ENCODE measurements around the gene CROT. TPM values are rescaled to one million over a fixed set of nuclear protein-coding genes. Genes with fewer than 3 reads are reported as not detected.

The CROT gene
- total RNA-seq, 1 donor from 2014 or later, result 11.1 TPM

- H3K36me3 Mint-ChIP-seq (ENCODE audit: low read depth, unreplicated experiment), result peaks cover 12% of the 10 kb centered on the region
- no peak overlapping the region for H3K27ac Mint-ChIP-seq (ENCODE audit: unreplicated experiment)
- TF ChIP-seq CTCF (IDR thresholded peaks at IDR 0.05; ENCODE audit: unreplicated experiment), result no peak
- no peaks in the 10 kb centered on the region for H3K27me3 Mint-ChIP-seq (ENCODE audit: unreplicated experiment)
- no peaks in the 10 kb centered on the region for H3K4me1 Mint-ChIP-seq (ENCODE audit: unreplicated experiment)
- no peak overlapping the region for H3K4me3 Mint-ChIP-seq (ENCODE audit: unreplicated experiment)
- DNase-seq (ENCODE audit: low spot score), result no peak
- H3K9me3 Mint-ChIP-seq (ENCODE audit: unreplicated experiment), result no peaks in the 10 kb centered on the region
Measured at GRCh38 chr7:87380905-87381304, 35.4 kb downstream of the CROT start.

- Mint-ChIP-seq H3K9me3 (ENCODE audit: unreplicated experiment) (peaks cover 5% of the 10 kb centered on the region), H3K4me1 (ENCODE audit: unreplicated experiment) (no peaks in the 10 kb centered on the region), H3K27me3 (ENCODE audit: unreplicated experiment) (no peaks in the 10 kb centered on the region), H3K4me3 (ENCODE audit: unreplicated experiment) (no peak overlapping the region), H3K27ac (ENCODE audit: unreplicated experiment) (no peak overlapping the region), H3K36me3 (ENCODE audit: low read depth, unreplicated experiment) (peaks cover 14% of the 10 kb centered on the region)
- no peak for TF ChIP-seq CTCF (IDR thresholded peaks at IDR 0.05; ENCODE audit: unreplicated experiment)
- no peak for DNase-seq (ENCODE audit: low spot score)
Measured at GRCh38 chr7:87391020-87391701, 45.7 kb downstream of the CROT start.

GRCh38 chr7:87395442-87396020 is 50.1 kb downstream of the CROT start:
- Mint-ChIP-seq H3K4me3 (ENCODE audit: unreplicated experiment) (no peak overlapping the region), H3K4me1 (ENCODE audit: unreplicated experiment) (no peaks in the 10 kb centered on the region), H3K27ac (ENCODE audit: unreplicated experiment) (no peak overlapping the region), H3K36me3 (ENCODE audit: low read depth, unreplicated experiment) (peaks cover 8% of the 10 kb centered on the region), H3K9me3 (ENCODE audit: unreplicated experiment) (peaks cover 5% of the 10 kb centered on the region), H3K27me3 (ENCODE audit: unreplicated experiment) (no peaks in the 10 kb centered on the region)
- no peak for TF ChIP-seq CTCF (IDR thresholded peaks at IDR 0.05; ENCODE audit: unreplicated experiment)
- DNase-seq (ENCODE audit: low spot score), result no peak

- TF ChIP-seq CTCF (IDR thresholded peaks at IDR 0.05; ENCODE audit: unreplicated experiment), result no peak
- no peaks in the 10 kb centered on the region for H3K27me3 Mint-ChIP-seq (ENCODE audit: unreplicated experiment)
- no peak for DNase-seq (ENCODE audit: low spot score)
- H3K36me3 Mint-ChIP-seq (ENCODE audit: low read depth, unreplicated experiment), result peaks cover 8% of the 10 kb centered on the region
- H3K4me3 Mint-ChIP-seq (ENCODE audit: unreplicated experiment), result no peak overlapping the region
- no peak overlapping the region for H3K27ac Mint-ChIP-seq (ENCODE audit: unreplicated experiment)
- H3K9me3 Mint-ChIP-seq (ENCODE audit: unreplicated experiment), result peaks cover 5% of the 10 kb centered on the region
- no peaks in the 10 kb centered on the region for H3K4me1 Mint-ChIP-seq (ENCODE audit: unreplicated experiment)
Measured at GRCh38 chr7:87398446-87398845, 53.0 kb downstream of the CROT start.

- Mint-ChIP-seq H3K27me3 (ENCODE audit: unreplicated experiment) (no peaks in the 10 kb centered on the region), H3K36me3 (ENCODE audit: low read depth, unreplicated experiment) (no peaks in the 10 kb centered on the region), H3K9me3 (ENCODE audit: unreplicated experiment) (no peaks in the 10 kb centered on the region), H3K27ac (ENCODE audit: unreplicated experiment) (no peak overlapping the region), H3K4me1 (ENCODE audit: unreplicated experiment) (no peaks in the 10 kb centered on the region), H3K4me3 (ENCODE audit: unreplicated experiment) (no peak overlapping the region)
- no peak for TF ChIP-seq CTCF (IDR thresholded peaks at IDR 0.05; ENCODE audit: unreplicated experiment)
- DNase-seq (ENCODE audit: low spot score), result no peak
Measured at GRCh38 chr7:87404674-87405073, 59.2 kb downstream of the CROT start.
